NCI-H526 treated with DMSO at 0.1 percent for 48 hours (cell line): ENCODE results near the gene EPHA7.

Experiments used
- DNase-seq: peaks from one replicate; lab custom pipeline; 2025; lab: John Stamatoyannopoulos, UW

Gene EPHA7

DNA sequence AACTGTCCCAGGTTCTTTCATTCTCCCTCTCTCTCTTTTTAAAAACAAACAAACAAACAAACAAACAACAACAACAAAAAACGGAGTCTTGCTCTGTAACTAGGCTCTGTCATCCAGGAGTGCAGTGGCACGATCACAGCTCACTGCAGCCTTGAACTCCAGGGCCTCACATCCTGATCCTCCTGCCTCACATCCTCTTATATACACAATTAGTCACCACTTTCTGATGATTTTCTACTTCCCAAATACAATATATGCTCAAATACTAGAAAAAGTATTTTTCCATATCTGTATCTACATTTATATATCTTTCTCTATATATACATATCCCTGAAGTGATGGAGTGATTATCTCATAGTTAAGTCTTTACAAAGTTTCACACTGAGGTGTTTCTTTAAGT lies 170.7 kb downstream of the EPHA7 start:
- DNase-seq: no peak

DNA sequence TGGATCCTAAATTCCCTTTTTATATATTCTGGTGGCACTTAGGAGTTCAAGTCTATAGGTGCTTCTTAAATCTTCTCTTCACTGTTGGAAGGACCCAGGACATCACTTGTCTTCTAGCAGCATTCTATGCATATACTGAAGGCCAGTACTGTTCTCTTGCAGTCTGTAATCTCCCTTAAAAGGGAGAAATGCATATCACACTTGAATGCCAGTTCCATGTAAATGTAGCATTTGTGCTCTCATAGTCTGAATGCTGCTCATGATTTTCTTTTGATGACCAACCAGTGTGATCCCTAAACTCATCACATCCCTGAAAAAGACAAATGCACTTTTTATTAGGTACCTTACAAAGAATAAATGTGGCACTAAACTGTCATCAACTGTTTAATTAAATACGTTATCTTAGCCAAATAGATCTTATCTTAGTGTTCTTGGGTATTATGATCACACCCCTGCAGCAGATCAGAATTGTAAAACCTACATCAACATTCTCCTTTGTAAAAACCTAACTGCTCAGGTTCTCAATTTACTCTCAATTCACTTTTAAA lies 176.1 kb downstream of the EPHA7 start:
- no peak for DNase-seq

GRCh38 chr6:93242049-93242448 lies 177.3 kb downstream of the EPHA7 start:
- no peak for DNase-seq

DNA sequence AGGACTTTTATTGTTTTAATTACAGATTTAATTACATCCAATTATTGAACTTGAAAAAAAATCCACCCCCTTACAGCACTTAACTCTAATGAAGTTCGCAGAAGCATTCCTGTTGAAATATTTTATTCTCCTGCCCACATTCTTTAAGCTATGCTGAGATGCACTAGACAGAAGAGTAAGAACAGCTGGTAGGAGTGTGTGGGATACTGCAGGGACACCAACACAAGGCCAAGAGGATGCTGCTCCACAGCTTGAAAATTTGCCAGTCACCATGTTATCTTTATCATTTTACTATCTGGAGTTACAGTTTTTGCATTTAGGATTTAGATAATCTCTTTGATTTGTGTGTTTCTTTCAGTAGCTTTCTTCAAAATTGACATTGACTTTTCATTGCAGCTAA lies 180.7 kb downstream of the EPHA7 start:
- DNase-seq: no peak

- DNase-seq: no peak
These were observed 183.6 kb downstream of the EPHA7 start for GRCh38 chr6:93235775-93236174.

DNA sequence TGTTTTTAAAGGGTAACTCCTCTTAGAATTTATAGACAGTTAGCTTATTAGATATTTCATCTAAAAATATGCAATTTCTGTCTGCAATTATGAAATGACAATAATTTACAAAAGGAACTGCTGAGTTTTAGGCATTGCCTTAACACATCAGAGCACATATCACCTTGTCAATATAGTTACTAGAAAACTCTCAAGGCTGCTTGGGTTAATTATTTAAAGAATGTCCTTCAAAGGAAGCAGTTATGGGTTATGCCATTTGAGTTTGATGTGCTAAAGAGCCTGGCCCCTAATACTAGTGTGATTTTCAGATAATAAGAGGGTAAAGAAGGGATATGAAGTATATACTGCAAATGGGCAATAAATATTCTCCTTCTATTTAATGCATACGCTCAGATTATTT lies 192.5 kb downstream of the EPHA7 start:
- DNase-seq: no peak

DNA sequence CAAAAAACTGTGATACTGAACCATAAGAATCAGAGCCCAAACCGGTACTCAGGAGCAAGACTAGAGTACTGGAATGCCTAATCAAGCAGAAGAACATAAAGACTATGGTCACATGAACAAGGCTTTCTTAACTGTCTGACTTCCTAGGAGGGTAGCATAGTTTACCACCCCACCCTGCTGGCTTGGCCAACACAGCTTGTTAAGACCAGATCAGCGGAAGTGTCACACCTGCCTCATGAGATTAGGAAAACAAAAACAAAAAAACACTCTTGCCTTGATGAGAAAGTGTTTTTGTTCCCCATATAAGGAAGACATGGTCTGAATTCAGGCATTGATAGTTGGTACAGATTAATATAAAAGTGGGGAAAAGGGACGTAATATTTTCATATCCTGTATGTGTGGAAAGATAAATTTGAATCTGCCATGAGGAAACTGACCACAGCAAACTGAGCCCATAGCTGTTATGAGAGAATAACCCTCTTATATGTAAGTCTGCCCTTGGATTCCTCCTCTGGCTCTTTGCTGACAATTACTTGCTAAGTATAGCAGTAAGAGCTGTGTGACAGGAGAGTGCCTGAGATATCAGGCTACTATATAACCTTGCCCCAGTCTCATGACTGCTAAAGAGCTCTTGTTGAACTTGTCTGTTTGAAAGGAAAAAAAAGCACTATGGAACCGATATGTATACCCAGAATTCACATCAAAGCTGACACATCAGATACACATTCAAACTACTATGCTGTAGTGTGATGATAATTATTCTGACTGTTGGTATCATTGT lies 197.1 kb downstream of the EPHA7 start:
- no peak for DNase-seq

- no peak for DNase-seq
These were observed 199.9 kb downstream of the EPHA7 start for GRCh38 chr6:93219447-93219846.

DNA sequence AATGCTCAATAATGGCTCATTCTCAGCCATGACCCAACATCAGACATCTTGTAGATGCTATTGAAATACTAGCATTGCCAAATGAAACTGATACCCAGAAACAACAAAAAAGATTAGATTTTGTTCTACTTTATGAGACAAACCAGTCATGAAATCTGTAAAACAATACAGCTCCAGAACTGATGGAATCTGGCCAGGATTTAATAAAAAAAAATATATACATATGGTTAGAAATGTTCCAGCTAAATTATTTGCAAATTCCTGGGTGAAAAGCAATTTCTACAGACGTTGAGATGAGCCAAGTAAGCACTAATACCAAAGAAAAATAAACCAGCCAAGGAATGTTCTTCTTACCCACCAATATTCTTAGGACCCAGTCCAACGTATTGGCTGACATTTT lies 201.3 kb downstream of the EPHA7 start:
- no peak for DNase-seq

- no peak for DNase-seq
These were observed 206.3 kb downstream of the EPHA7 start for GRCh38 chr6:93213028-93213427.

GRCh38 chr6:93210908-93211307 lies 208.5 kb downstream of the EPHA7 start:
- no peak for DNase-seq

- no peak for DNase-seq
These were observed 210.0 kb downstream of the EPHA7 start for GRCh38 chr6:93209358-93209757.

DNA sequence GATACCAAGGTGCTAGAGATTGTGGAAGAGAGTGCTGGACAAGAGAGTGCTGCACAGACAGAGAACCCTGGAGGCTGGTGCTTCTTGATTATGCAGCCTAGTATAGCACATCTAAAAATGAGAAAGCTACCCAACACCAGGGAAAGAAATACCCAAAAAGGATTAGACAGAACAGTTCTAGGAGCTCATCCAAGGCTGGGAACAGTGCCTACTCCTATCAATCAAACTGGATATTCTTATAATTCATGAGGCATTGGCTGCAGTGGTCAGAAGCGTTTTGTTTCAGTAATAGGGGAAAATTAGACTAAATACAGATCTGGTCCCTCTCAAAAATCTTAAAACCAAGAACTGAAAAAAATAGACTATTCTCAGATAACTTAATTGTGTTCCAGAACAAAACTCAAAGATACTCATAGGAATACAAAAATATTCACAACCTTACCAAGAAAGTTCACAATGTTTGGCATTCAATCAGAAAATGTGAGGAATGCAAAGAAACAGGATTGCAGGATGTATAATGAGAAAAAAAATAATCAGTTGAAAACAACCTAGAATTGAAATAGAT lies 222.9 kb downstream of the EPHA7 start:
- DNase-seq: no peak

DNA sequence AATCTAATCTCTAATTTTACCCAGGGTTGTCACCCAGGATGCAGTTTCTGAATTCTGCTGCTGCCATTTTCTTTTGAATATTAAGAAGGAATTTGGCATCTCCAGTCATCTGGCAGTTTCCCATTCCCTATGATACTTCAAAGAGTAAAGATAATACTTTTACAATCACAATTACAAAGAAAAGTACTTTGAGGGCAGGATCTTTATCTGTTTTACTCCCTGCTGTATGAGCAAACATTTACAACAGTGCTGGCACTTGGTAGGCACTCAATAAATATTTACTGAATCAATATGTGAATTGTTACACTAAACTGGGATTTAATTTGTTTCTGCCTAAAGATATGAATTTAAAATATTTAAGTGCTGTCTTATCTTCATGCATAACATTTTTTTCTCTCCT lies 224.9 kb downstream of the EPHA7 start:
- no peak for DNase-seq

- no peak for DNase-seq
These were observed 225.5 kb downstream of the EPHA7 start for GRCh38 chr6:93193868-93194267.
